ENCODE measurements around the gene RNF133.

DNA sequence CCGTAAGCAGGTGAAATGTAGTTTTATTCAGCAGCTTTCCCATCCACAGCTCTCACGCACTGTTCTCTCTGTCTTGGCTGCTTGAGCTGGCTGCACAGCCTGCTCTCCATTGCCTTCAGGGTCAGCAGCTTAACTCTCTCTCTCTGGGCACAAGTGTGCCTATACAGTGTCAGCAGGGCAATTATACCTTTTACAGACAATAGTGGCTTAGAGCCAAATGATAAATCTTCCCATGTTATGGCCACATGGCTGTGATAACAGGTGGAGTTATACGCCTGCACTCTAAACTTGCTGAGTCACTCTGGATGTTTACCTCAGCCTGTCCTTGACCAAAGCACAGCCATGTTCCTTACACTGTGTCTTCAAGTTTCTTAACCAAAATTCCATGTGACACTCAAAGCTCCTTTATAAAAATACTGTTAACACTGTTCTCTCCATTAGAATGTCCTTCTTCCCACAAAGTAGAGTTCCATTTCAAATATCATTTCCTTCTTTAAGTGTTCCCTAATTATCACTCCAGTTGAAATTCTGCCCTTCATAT, 6.1 kb downstream of the RNF133 start:
- no peak for TF ChIP-seq EZH2 (IDR thresholded peaks at IDR 0.05; ENCODE audit: low read length)
- TF ChIP-seq, protein P1, sequence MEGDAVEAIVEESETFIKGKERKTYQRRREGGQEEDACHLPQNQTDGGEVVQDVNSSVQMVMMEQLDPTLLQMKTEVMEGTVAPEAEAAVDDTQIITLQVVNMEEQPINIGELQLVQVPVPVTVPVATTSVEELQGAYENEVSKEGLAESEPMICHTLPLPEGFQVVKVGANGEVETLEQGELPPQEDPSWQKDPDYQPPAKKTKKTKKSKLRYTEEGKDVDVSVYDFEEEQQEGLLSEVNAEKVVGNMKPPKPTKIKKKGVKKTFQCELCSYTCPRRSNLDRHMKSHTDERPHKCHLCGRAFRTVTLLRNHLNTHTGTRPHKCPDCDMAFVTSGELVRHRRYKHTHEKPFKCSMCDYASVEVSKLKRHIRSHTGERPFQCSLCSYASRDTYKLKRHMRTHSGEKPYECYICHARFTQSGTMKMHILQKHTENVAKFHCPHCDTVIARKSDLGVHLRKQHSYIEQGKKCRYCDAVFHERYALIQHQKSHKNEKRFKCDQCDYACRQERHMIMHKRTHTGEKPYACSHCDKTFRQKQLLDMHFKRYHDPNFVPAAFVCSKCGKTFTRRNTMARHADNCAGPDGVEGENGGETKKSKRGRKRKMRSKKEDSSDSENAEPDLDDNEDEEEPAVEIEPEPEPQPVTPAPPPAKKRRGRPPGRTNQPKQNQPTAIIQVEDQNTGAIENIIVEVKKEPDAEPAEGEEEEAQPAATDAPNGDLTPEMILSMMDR (optimal IDR thresholded peaks at IDR 0.05 in 1 of 3, IDR thresholded peaks at IDR 0.05 in 1 of 3, conservative IDR thresholded peaks at IDR 0.05 in 1 of 3; ENCODE audit: extremely low read depth in 1 of 3, insufficient read depth in 2 of 3, low read length in 3 of 3): no peak

Measured in keratinocyte (primary cell).